NCI-H2029 (cell line): ENCODE data around the gene POMGNT1.

ENCODE experiments used
- DNase-seq: peaks from one replicate; lab custom pipeline; 2025; lab: John Stamatoyannopoulos, UW

The POMGNT1 gene

GRCh38 chr1:46183079-46183847 lies 15.0 kb downstream of the POMGNT1 start:
- peak; percentile 99 for DNase-seq

GRCh38 chr1:46181343-46182260 lies 16.6 kb downstream of the POMGNT1 start:
- DNase-seq = peak; percentile 81

- peak; percentile 93 for DNase-seq
Measured at GRCh38 chr1:46180082-46180616, 18.1 kb downstream of the POMGNT1 start.

GRCh38 chr1:46179138-46180081 lies 18.8 kb downstream of the POMGNT1 start:
- peak; percentile 96 for DNase-seq

- no peak for DNase-seq
Measured at GRCh38 chr1:46176211-46176865, 21.9 kb downstream of the POMGNT1 start, which contains the start of gene P3R3URF. P3R3URF (minus strand) TSS chr1:46176488; CDS start chr1:46176471, 17 bp downstream.

GRCh38 chr1:46175243-46175642 lies 23.0 kb downstream of the POMGNT1 start:
- no peak for DNase-seq

GRCh38 chr1:46174448-46175231 lies 23.6 kb downstream of the POMGNT1 start, which contains the start of gene TSPAN1:
TSPAN1 (plus strand) TSS chr1:46175087; CDS start chr1:46181108, 6,021 bp downstream.
- no peak for DNase-seq

GRCh38 chr1:46173361-46173856 lies 24.8 kb downstream of the POMGNT1 start:
- DNase-seq = peak; percentile 82

- peak; percentile 32 for DNase-seq
Measured at GRCh38 chr1:46172321-46172720, 25.9 kb downstream of the POMGNT1 start.

GRCh38 chr1:46171871-46172270 lies 26.4 kb downstream of the POMGNT1 start:
- peak; percentile 97 for DNase-seq

- no peak for DNase-seq
Measured at GRCh38 chr1:46171351-46171750, 26.9 kb downstream of the POMGNT1 start.

GRCh38 chr1:46169811-46170454 lies 28.3 kb downstream of the POMGNT1 start:
- no peak for DNase-seq

GRCh38 chr1:46168477-46168876 lies 29.8 kb downstream of the POMGNT1 start:
- DNase-seq = no peak

- peak; percentile 69 for DNase-seq
Measured at GRCh38 chr1:46166521-46167462, 31.4 kb downstream of the POMGNT1 start.

- no peak for DNase-seq
Measured at GRCh38 chr1:46160212-46160611, 38.0 kb downstream of the POMGNT1 start.

- no peak for DNase-seq
Measured at GRCh38 chr1:46159516-46159915, 38.7 kb downstream of the POMGNT1 start.

GRCh38 chr1:46158312-46159281 lies 39.6 kb downstream of the POMGNT1 start:
- DNase-seq = no peak
